GM18511 (cell line): ENCODE results near the gene FMN1.

ENCODE experiments used
- ATAC-seq: cut with Tn5 transposase; IDR thresholded peaks from one replicate; pipeline ENCODE4 v1.9.1; 2021; ENCODE audit warnings: mild to moderate bottlenecking, moderate library complexity; ENCODE audit not compliant: unreplicated experiment

Gene FMN1

GRCh38 chr15:33200444-33200843 is 5.9 kb upstream of the FMN1 start:
- ATAC-seq, result no peak

GRCh38 chr15:33198541-33198940 is 4.0 kb upstream of the FMN1 start:
- ATAC-seq, result no peak

- ATAC-seq, result no peak
Measured at GRCh38 chr15:33197636-33198035, 3.1 kb upstream of the FMN1 start.

GRCh38 chr15:33194237-33194636 is 277 bp downstream of the FMN1 start:
- ATAC-seq, result no peak

GRCh38 chr15:33191591-33191990 is 2.9 kb downstream of the FMN1 start:
- ATAC-seq, result no peak

- no peak for ATAC-seq
Measured at GRCh38 chr15:33190539-33190938, 4.0 kb downstream of the FMN1 start.

- ATAC-seq, result peak; percentile 69
Measured at GRCh38 chr15:33188641-33189257, 5.8 kb downstream of the FMN1 start.

- ATAC-seq, result no peak
Measured at GRCh38 chr15:33188159-33188558, 6.4 kb downstream of the FMN1 start.

GRCh38 chr15:33183334-33183733 is 11.2 kb downstream of the FMN1 start:
- no peak for ATAC-seq

- no peak for ATAC-seq
Measured at GRCh38 chr15:33182926-33183325, 11.6 kb downstream of the FMN1 start.

GRCh38 chr15:33182278-33182905 is 12.1 kb downstream of the FMN1 start:
- ATAC-seq, result no peak

GRCh38 chr15:33179874-33180273 is 14.6 kb downstream of the FMN1 start:
- ATAC-seq, result no peak

GRCh38 chr15:33171202-33171601 is 23.3 kb downstream of the FMN1 start:
- ATAC-seq, result no peak

- no peak for ATAC-seq
Measured at GRCh38 chr15:33169625-33170024, 24.9 kb downstream of the FMN1 start.

GRCh38 chr15:33168444-33168843 is 26.1 kb downstream of the FMN1 start:
- ATAC-seq, result peak; percentile 70

- no peak for ATAC-seq
Measured at GRCh38 chr15:33163816-33164215, 30.7 kb downstream of the FMN1 start.

- no peak for ATAC-seq
Measured at GRCh38 chr15:33161209-33161608, 33.3 kb downstream of the FMN1 start.

GRCh38 chr15:33160581-33161165 is 33.8 kb downstream of the FMN1 start:
- ATAC-seq, result no peak

- ATAC-seq, result no peak
Measured at GRCh38 chr15:33159726-33160453, 34.6 kb downstream of the FMN1 start.

- ATAC-seq, result no peak
Measured at GRCh38 chr15:33158366-33158765, 36.1 kb downstream of the FMN1 start.

GRCh38 chr15:33157371-33158037 is 37.0 kb downstream of the FMN1 start:
- no peak for ATAC-seq
